Omental fat pad (tissue), 4 donors: Measurements from ENCODE around the gene POMP. TPM values are rescaled to one million over a fixed set of nuclear protein-coding genes. Genes with fewer than 3 reads are reported as not detected.

Source experiments
- ATAC-seq: fragments of 150-250 bp; one replicate; pipeline ENCODE4 v1.9.1; 2016; ENCODE audit warnings: mild to moderate bottlenecking, moderate library complexity; ENCODE audit not compliant: low FRiP score
- DNase-seq: peaks from one replicate; pipeline ENCODE4 v3.0.0-alpha.2; 2019; ENCODE audit warnings: low spot score
- CTCF ChIP-seq, 3 donors: fragments of 450-650 bp; IDR thresholded peaks; one replicate each; pipeline ENCODE4 v1.5.1; 2016 to 2017; ENCODE audit warnings: antibody characterized with exemption in 3 of 3, mild to moderate bottlenecking in 3 of 3, moderate library complexity in 2 of 3
- total RNA-seq, 4 donors: library from RNA; depleted of rRNA; stranded (reverse); fragments of >200 nt; gene quantifications; one replicate each; pipeline ENCODE4 v1.1.0, GENCODE V29; 2016

POMP gene
- total RNA-seq, 4 donors from 2014 or later: 67.4 to 85.0 (median 81.4) TPM

- TF ChIP-seq CTCF (IDR thresholded peaks at IDR 0.05): no peak
- DNase-seq: no peak
- no peak for ATAC-seq
These were observed 42.9 kb upstream of the POMP start for GRCh38 chr13:28615916-28616446.

- no peak for TF ChIP-seq CTCF (IDR thresholded peaks at IDR 0.05)
- DNase-seq (no peak), ATAC-seq (no peak)
These were observed 40.5 kb upstream of the POMP start for GRCh38 chr13:28618230-28618994.

- no peak for TF ChIP-seq CTCF (IDR thresholded peaks at IDR 0.05)
- no peak for ATAC-seq
- no peak for DNase-seq
These were observed 38.7 kb upstream of the POMP start for GRCh38 chr13:28620011-28620830.

GRCh38 chr13:28621449-28621848 lies 37.5 kb upstream of the POMP start:
- ATAC-seq: no peak
- TF ChIP-seq CTCF (IDR thresholded peaks at IDR 0.05): no peak
- no peak for DNase-seq

GRCh38 chr13:28622286-28622685 lies 36.6 kb upstream of the POMP start:
- ATAC-seq (no peak), DNase-seq (no peak)

More at GRCh38 chr13:28622286-28622685, 36.6 kb upstream of the POMP start:
- no peak for TF ChIP-seq CTCF (IDR thresholded peaks at IDR 0.05)
